Effector CD8-positive, alpha-beta T cell (primary cell): Measurements from ENCODE around the gene ATP11A.

Source experiments
- DNase-seq: peaks from one replicate; lab custom pipeline; 2025; lab: John Stamatoyannopoulos, UW

ATP11A gene

DNA sequence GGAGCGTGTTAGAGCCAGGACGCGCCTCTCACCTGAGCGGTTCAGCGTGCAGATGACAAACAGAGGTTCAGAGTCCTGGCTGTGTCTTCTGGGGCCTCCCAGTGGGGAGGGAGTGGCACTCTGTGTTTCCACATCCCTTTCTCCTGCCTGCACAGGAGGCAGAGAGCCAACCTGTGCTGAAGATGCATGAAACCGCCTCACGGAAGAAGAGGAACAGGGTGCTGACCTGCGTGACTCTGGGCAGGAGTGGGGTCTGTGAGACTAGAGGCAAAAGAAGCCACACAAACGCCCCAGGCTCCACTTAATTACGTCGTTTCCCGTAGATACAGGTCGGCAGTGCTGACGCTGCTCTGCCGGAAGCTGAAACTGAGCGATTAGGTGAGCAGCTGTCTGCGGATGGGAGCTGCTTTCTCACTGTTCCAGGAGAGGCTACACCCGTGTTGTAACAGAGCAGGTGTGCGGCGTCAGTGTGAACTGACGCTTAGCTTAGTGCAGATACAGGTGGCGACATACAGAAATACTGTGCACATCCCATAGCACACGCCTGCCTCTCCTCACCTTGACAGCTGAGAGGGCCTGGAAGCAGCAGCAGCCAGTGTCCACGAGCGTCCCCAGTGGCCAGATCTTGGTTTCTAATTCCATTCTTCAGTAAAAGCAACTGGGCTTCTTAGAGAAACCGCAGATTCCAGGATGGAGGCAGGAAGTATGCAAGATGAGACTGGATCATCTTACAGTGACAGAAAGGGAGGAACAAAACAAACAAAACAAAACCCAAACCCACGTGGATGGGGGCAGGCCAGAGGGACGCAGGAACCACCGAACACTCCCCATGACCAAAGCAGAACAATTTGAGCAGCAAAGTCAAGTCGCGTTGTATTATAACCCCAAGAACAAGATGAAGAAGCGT lies 241.4 kb downstream of the ATP11A start:
- DNase-seq: no peak

DNA sequence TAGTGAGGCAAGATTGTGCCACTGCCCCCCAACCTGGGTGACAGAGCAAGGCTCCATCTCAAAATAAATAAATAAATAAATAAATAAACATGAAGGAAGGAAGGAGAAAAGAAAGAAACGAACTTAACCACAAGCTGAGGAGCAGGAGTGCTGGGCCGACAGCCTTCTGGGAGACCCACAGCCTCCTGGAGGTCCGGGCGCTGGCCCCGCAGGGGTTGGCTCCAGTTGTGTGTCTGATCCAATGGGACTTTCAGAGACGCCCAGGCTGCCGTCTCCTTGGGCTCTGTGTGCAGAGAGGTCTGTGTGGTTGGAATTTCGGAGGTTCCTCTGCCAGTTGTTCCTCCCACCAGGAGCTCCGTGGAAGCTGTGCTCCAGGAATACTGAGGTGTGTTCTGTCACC lies 243.1 kb downstream of the ATP11A start:
- DNase-seq: no peak

DNA sequence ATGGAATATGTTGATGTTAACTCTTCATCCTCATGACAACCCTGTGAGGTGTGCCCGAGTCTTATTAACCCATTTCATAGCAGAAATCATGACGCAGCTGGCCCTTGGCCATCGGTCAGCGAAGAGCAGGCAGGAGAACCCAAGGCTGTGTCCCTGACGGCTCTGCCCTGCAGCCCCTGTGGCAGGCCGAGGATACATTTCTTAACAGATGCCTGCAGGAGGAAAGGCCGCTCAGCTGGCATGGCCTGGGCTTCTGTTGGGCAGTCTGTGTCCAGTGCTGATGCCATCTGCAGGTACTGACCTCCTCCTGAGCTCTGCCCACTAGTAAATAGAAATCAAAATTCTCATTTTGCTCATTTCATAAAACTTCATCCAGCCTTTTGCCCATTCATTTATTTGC lies 243.8 kb downstream of the ATP11A start:
- DNase-seq: no peak

DNA sequence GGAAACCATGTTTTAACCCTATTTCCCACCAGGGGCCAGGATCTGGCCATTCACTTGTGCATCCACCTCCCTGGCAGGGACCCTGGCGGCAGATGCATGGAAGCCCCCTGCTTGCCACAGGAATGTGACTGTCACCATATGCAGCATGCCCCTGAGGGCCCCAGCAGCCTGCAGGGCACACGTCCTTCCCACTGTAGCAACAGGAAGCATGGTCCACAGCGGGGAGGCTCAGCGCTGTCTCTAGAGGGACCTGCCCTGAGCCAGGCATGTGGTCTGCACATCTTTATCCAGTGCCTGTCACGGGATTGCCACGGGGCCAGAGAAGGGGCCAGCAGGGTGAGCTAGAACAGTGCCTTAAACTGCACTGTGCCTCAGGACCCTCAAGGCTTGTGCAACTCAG lies 244.2 kb downstream of the ATP11A start:
- no peak for DNase-seq
